ENCODE measurements around the gene MMEL1.
"Not testable (repeated sequence)": the region's sequence is repeated elsewhere in the genome, so short reads cannot be mapped to it uniquely, and the experiment has no call there.

DNA sequence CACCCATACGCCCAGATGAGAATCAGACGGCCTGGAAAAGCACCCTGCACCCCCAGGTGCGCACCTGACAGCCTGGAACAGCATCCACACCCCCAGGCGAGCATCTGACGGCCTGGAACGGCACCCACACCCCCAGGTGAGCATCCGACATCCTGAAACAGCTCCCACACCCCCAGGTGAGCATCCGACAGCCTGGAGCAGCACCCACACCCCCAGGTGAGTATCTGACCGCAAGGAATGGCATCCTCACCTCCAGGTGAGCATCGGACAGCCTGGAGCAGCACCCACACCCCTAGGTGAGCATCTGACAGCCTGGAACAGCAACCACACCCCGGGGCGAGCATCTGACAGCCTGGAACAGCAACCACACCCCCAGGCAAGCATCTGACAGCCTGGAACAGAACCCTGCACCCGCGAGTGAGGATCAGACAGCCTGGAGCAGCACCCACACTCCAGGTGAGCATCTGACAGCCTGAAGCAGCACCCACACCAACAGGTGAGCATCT, 21.7 kb upstream of the MMEL1 start:
- TF ChIP-seq, protein P1, sequence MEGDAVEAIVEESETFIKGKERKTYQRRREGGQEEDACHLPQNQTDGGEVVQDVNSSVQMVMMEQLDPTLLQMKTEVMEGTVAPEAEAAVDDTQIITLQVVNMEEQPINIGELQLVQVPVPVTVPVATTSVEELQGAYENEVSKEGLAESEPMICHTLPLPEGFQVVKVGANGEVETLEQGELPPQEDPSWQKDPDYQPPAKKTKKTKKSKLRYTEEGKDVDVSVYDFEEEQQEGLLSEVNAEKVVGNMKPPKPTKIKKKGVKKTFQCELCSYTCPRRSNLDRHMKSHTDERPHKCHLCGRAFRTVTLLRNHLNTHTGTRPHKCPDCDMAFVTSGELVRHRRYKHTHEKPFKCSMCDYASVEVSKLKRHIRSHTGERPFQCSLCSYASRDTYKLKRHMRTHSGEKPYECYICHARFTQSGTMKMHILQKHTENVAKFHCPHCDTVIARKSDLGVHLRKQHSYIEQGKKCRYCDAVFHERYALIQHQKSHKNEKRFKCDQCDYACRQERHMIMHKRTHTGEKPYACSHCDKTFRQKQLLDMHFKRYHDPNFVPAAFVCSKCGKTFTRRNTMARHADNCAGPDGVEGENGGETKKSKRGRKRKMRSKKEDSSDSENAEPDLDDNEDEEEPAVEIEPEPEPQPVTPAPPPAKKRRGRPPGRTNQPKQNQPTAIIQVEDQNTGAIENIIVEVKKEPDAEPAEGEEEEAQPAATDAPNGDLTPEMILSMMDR (IDR thresholded peaks at IDR 0.05) = not testable (repeated sequence)
- not testable (repeated sequence) for TF ChIP-seq POLR2A (IDR thresholded peaks at IDR 0.05; ENCODE audit: low read depth); EP300 (IDR thresholded peaks at IDR 0.05); POLR2AphosphoS5 (IDR thresholded peaks at IDR 0.05)
